Kidney epithelial cell (primary cell): ENCODE measurements around the gene PPIP5K1. TPM values are rescaled to one million over a fixed set of nuclear protein-coding genes. Genes with fewer than 3 reads are reported as not detected.

ENCODE experiments used
- DNase-seq: peaks from one replicate; pipeline ENCODE4 v3.0.0-alpha.2; 2010; ENCODE audit warnings: low read depth
- H3K27me3 ChIP-seq: 2 replicates; pipeline ENCODE4 v1.6.0; 2011; ENCODE audit warnings: low read length; ENCODE audit not compliant: control insufficient read depth, insufficient read depth
- H3K36me3 ChIP-seq: 2 replicates; pipeline ENCODE4 v1.5.1; 2011; ENCODE audit warnings: low read length; ENCODE audit not compliant: control insufficient read depth, insufficient read depth
- H3K4me3 ChIP-seq: 2 replicates; pipeline ENCODE4 v1.5.1; 2011; ENCODE audit warnings: low read depth, mild to moderate bottlenecking, control low read depth, low read length
- CTCF ChIP-seq: IDR thresholded peaks from 2 replicates; pipeline ENCODE4 v1.5.1; 2011; ENCODE audit warnings: mild to moderate bottlenecking, moderate library complexity, low read length, control low read depth, inconsistent platforms; ENCODE audit not compliant: insufficient read depth, poor library complexity, severe bottlenecking
- total RNA-seq: library from RNA; depleted of rRNA; stranded (reverse); fragments of >200 nt; gene quantifications from 2 replicates; pipeline ENCODE4 v1.2.3, GENCODE V29; 2015

The PPIP5K1 gene
- total RNA-seq, 1 donor from 2014 or later = 20.8 TPM

GRCh38 chr15:43484455-43484854 lies 105.6 kb downstream of the PPIP5K1 start:
- DNase-seq = no peak
- H3K36me3 ChIP-seq = peaks cover 1% of the 10 kb centered on the region

More at GRCh38 chr15:43484455-43484854, 105.6 kb downstream of the PPIP5K1 start:
- Histone ChIP-seq H3K4me3 (no peak overlapping the region), H3K27me3 (no peaks in the 10 kb centered on the region)
- no peak for TF ChIP-seq CTCF

Other genes with a start within 250 kb of the PPIP5K1 start
- 29.5 and 38.5 TPM in 2 replicates for gene ZSCAN29, start 219.2 kb downstream of the PPIP5K1 start, total RNA-seq
- gene TUBGCP4, start 219.1 kb downstream of the PPIP5K1 start, total RNA-seq = 8.9 and 12.8 TPM in 2 replicates
- gene TP53BP1, start 97.1 kb downstream of the PPIP5K1 start, total RNA-seq = 34.8 and 46.8 TPM in 2 replicates
- gene MAP1A, start 72.6 kb downstream of the PPIP5K1 start, total RNA-seq = 2.0 and 2.5 TPM in 2 replicates
- 3.7 and 5.1 TPM in 2 replicates for gene CKMT1B, start 3.8 kb upstream of the PPIP5K1 start, total RNA-seq
- gene STRC, start 28.6 kb upstream of the PPIP5K1 start, total RNA-seq = under 0.01 and 0.21 TPM in 2 replicates
- gene CATSPER2, start 58.6 kb upstream of the PPIP5K1 start, total RNA-seq = 1.8 and 5.0 TPM in 2 replicates
- gene CKMT1A, start 103.7 kb upstream of the PPIP5K1 start, total RNA-seq = 6.5 and 8.8 TPM in 2 replicates
- 218 and 244 TPM in 2 replicates for gene PDIA3, start 156.2 kb upstream of the PPIP5K1 start, total RNA-seq
- 1.3 and 3.5 TPM in 2 replicates for gene ELL3, start 186.8 kb upstream of the PPIP5K1 start, total RNA-seq
- gene SERF2, start 202.1 kb upstream of the PPIP5K1 start, total RNA-seq = 582 and 942 TPM in 2 replicates
- gene SERINC4, start 210.0 kb upstream of the PPIP5K1 start, total RNA-seq = 0.46 TPM in 1 of 2 replicates, not detected in the other
- gene HYPK, start 210.4 kb upstream of the PPIP5K1 start, total RNA-seq = 5.6 and 8.1 TPM in 2 replicates
- gene MFAP1, start 234.5 kb upstream of the PPIP5K1 start, total RNA-seq = 25.5 and 28.6 TPM in 2 replicates
- gene WDR76, start 236.8 kb upstream of the PPIP5K1 start, total RNA-seq = 2.1 and 4.5 TPM in 2 replicates